ENCODE results near the gene PACS1.
A peak's percentile ranks its signal among the peaks of the same experiment; 100 is the strongest.
"Not testable (repeated sequence)": the region's sequence is repeated elsewhere in the genome, so short reads cannot be mapped to it uniquely, and the experiment has no call there.

The PACS1 gene

GRCh38 chr11:66077927-66078326 is 7.9 kb downstream of the PACS1 start:
- DNase-seq: no peak

- not testable (repeated sequence) for DNase-seq
Measured at GRCh38 chr11:66078949-66079348, 8.9 kb downstream of the PACS1 start.

- no peak for DNase-seq
Measured at GRCh38 chr11:66080055-66080817, 10.2 kb downstream of the PACS1 start.

DNA sequence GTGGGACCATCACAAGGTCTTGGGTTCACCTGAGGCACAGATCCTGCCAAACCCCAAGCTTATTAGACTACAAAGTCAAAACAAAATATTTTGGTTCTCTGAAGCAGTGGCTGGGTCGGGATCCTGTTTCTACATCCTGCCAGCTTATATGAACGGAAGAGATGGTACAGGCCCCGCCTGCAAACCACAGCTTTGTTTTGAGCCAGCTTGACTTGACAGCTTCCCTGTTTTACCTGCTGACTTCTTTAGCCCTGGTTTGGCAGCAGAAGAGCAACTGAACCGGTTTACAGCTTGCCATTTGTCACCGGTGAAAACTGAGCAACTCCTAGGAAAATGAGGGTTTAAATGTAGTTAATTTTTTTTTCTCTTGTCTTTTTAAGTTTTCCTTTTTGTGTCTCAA is 11.4 kb downstream of the PACS1 start:
- peak; percentile 51 for DNase-seq

GRCh38 chr11:66082946-66083698 is 13.1 kb downstream of the PACS1 start:
- DNase-seq: peak; percentile 63

DNA sequence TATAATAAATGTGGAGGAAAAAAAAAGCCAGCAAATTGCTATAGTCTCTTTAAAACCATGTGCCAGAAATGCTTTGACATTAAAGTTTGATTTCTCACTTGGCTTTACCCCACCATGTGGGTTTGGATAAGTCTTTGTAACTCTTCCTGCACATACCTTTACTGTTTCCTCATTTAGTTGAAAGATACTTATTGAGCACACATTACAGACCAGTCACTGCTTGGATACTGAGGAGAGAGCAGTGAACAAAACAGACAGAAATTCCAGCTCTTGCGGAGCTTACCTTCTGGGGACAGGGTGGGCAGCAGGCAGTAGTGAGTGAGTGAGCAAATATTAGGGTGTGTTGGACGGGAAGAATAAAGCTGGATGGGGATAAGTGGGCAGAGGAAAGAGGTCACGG is 13.7 kb downstream of the PACS1 start:
- DNase-seq: no peak

DNA sequence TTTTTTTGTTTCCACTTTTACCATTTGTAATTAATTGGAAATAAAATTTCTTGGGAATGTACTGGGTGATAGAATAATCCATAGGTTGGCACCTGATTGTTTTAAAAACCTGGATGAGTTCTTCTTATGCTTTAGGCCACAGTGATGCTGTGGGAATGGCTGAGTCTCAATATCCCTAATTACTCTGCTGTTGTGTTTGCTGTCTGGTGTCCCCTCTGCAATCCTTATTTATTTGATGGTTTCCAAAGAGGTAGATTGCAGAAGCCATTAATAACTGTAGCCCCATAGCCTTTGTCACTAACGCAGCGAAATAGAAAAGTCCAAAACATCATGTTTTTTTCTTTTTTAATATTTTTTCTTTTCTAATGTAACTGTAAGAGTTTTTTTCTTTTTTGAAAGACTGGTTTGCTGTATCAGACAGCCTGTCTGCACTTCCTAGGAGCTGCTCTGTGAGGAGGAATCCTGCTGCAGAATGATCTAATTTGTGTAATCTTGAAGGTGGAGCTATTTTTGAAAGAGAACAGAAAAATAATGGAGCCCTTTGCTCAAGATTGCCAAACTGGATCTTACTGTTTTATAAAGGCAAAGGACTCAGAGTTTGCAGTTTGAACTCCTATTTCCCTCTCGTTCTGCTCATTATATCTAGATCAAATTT is 14.9 kb downstream of the PACS1 start:
- no peak for DNase-seq

DNA sequence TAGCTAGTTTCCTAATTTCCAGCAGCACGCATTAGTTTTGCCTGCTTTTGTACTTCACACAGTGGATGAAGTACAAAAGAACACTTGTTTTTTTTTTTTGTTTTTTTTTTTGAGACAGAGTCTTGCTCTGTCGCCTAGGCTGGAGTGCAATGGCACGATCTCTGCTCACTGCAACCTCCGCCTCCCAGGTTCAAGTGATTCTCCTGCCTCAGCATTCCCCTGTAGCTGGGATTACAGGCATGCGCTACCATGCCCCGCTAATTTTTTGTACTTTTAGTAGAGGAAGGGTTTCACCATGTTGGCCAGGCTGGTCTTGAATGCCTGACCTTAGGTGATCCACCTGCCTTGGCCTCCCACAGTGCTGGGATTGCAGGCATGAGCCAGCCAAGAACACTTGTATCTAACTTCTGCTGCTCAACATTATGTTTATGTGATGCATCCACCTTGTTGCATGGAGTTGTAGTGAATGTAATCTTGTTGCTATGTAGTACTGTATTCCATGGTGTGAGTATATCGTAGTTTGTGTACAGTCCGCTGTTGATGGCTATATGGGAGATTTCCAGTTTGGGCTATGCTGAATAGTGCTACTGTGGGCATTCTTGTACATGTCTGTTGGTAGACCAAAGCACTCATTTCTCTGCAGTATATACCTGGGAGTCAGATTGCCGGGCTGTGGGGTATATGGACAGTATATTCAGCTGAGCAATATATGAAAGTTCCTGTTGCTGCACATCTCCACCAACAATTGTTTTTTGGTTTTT is 17.3 kb downstream of the PACS1 start:
- no peak for DNase-seq

DNA sequence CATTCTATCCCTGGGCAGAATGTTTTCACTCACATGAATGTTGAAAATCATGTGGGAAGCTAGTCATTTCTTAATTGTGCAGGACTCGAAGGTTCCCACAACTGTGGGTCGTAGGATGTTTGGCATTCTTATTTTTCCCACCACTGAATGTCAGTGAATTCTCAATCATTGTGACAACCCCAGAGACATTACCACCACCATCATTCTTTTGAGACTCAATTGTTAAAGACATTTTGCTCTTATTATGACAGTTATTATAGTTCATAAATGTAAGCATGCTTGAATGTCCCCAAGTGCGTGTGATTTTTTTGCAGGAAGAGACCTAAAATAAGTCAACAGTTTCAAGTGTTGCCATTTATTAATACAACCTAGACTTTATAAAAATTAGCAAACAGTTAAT is 19.0 kb downstream of the PACS1 start:
- no peak for DNase-seq

- DNase-seq: no peak
Measured at GRCh38 chr11:66090288-66090687, 20.2 kb downstream of the PACS1 start.

GRCh38 chr11:66092125-66092524 is 22.1 kb downstream of the PACS1 start:
- DNase-seq: not testable (repeated sequence)

DNA sequence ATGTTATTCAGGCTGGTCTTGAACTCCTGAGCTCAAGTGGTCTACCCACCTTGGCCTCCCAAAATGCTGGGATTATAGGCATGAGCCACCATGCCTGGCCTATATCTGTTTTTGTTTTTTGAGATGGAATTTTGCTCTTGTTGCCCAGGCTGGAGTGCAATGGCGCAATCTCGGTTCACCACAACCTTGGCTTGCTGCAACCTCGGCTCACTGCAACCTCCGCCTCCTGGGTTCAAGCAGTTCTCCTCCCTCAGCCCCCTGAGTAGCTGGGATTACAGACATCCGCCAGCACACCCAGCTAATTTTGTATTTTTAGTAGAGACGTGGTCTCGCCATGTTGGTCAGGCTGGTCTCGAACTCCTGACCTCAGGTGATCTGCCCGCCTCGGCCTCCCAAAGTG is 29.7 kb downstream of the PACS1 start:
- DNase-seq: not testable (repeated sequence)

GRCh38 chr11:66100272-66101065 is 30.4 kb downstream of the PACS1 start:
- peak; percentile 55 for DNase-seq

- no peak for DNase-seq
Measured at GRCh38 chr11:66101066-66101464, 31.0 kb downstream of the PACS1 start.

- DNase-seq: no peak
Measured at GRCh38 chr11:66104057-66104638, 34.1 kb downstream of the PACS1 start.

DNA sequence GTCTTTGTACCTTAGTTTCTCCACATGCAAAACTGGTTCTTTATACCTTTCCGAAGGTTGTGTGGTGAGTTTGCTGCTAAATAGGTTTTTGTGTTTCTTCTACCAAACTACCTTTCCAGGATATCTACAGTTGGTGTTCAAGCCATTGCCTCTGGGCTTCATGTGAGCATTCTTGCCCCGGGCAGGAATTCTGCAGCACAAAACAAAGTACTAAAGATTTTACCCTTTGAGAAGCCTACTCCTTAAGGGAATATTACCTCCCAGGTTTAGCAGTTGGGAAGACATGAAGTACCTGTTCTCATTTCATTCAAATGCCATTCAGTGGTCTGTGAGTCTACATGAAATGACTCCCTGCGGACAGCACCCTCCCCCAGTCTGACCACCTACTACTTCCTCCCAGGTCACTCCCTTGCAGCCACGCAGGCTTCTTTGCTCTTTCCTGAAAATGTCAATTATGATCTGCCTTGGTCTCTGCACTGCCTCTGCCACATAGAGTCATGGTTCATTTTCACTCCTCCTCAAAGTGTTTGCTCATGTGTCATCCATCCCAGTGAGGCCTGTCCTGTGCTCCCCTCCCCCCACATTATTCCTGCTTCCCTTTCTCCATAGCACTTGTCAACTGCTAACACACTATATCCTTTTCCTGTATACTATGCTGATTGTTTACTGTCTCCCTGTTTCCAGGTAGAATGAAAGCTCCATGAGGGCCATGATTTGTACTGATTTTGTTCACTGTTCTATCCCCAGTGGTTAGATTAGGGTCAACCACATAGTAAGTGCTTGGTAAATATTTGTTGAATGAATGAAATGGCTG is 36.9 kb downstream of the PACS1 start:
- no peak for DNase-seq

DNA sequence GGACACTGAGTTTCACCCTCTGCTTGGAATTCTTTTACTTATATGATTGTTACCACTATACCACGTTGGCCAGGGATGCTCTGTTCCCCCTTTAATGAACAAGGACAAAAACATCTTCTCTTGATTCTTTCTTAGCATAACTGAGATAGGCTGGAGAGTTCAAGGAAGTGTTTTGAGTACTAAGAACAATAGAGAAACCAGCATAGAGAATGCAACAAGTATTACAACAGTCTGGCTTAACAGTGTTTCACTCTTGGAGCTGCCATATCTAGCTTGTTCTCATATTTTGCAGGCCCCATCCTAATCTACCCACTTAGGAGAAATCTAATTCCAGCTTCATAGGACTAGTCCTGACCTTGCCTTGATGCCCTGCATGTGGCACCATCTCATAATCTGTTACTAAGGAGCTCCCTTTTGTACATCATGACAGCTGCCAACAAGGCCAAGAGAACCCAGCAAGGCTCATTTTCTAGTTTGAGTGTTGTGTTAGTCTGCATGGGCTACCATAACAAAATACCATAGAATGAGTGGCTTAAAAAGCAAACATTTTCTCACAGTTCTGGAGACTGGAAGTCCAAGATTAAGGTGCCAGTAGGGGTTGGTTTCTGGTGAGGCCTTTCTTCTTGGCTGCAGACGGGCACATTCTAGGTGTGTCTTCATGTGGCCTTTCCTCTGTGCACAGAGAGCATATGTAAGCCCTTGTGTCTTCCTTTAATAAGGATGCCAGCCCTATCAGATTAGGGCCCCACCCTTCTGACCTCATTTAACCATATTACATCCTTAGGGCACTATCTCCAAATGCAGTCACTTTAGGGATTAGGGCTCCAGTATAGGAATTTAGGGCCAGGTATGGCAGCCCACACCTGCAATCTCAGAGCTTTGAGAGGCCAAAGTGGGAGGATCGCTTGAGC is 37.8 kb downstream of the PACS1 start:
- DNase-seq: no peak

- DNase-seq: no peak
Measured at GRCh38 chr11:66109294-66109693, 39.2 kb downstream of the PACS1 start.

DNA sequence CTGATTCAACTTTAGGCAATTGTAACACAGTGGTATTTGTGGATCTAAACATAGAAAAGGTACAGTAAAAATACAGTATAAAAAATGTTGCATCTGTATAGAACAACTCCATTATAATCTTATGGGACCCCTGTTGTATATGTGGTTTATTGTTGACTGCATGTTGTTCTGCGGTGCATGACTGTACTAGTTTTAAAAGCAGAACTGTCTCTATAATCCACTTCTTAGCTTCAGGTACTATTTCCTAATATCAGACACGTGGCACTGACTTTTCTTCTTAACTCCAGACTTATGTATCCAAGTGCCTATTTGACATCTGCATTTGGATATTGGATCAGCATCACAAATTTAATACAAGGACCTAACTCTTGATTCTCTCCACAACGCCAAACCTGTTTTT is 41.1 kb downstream of the PACS1 start:
- no peak for DNase-seq

DNA sequence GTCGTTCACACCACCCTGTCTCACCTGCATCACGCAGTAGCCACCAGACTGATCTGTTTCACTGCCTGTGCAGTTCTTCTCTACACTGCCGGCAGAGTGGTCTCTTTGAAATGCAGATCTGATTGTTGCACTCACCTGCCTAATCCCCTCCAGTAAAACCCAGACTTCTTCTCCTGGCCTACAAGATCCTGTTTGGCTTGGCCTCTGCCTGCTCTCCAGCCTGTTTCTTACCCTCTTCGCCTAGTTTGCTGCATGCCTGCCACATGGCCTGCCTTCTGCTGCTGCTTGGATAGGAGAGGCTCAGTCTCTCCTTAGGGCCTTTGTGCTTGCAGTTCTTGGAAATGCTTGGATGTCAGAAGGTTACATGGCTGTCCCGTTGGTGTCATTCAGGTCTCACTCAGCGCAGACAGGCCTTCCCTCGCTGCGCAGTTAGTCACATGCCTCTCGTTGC is 42.0 kb downstream of the PACS1 start:
- DNase-seq: no peak

Measured in NCI-H510A (cell line).